MM.1S (cell line): ENCODE measurements around the gene DNAH9.

Experiments
- DNase-seq: peaks from one replicate; pipeline ENCODE4 v3.0.0-alpha.2; 2015
- H2AFZ ChIP-seq: fragments of 300-600 bp; sonication (generic); 2 replicates; pipeline ENCODE4 v1.6.0; 2016; ENCODE audit warnings: antibody characterized with exemption, low read length
- H3F3A ChIP-seq: fragments of 300-600 bp; sonication (generic); 2 replicates; pipeline ENCODE4 v1.6.1; 2016; ENCODE audit warnings: mild to moderate bottlenecking, antibody characterized with exemption, low read length, moderate library complexity, mixed read lengths; ENCODE audit not compliant: insufficient read depth
- H3K27ac ChIP-seq: fragments of 300-600 bp; sonication (generic); 2 replicates; pipeline ENCODE4 v1.5.1; 2016; ENCODE audit warnings: mild to moderate bottlenecking, low read length
- H3K27me3 ChIP-seq: fragments of 300-600 bp; sonication (generic); replicated peaks from 2 replicates; pipeline ENCODE4 v1.6.0; 2016; ENCODE audit warnings: low read length; ENCODE audit not compliant: insufficient read depth
- H3K36me3 ChIP-seq: fragments of 300-600 bp; sonication (generic); replicated peaks from 2 replicates; pipeline ENCODE4 v1.6.1; 2016; ENCODE audit warnings: mild to moderate bottlenecking, low read length, mixed read lengths; ENCODE audit not compliant: insufficient read depth
- H3K4me1 ChIP-seq: fragments of 300-600 bp; sonication (generic); 2 replicates; pipeline ENCODE4 v1.6.1; 2016; ENCODE audit warnings: low read length, mixed read lengths
- H3K4me2 ChIP-seq: fragments of 300-600 bp; sonication (generic); 2 replicates; pipeline ENCODE4 v1.6.0; 2016; ENCODE audit warnings: low read depth, low read length
- H3K4me3 ChIP-seq: fragments of 300-600 bp; sonication (generic); 2 replicates; pipeline ENCODE4 v1.5.1; 2016; ENCODE audit warnings: low read length, mixed read lengths
- H3K79me2 ChIP-seq: fragments of 300-600 bp; sonication (generic); 2 replicates; pipeline ENCODE4 v1.6.1; 2016; ENCODE audit warnings: mixed run types, low read length, mixed read lengths
- H3K9ac ChIP-seq: fragments of 300-600 bp; sonication (generic); 2 replicates; pipeline ENCODE4 v1.6.1; 2016; ENCODE audit warnings: low read length, mixed read lengths
- H3K9me2 ChIP-seq: fragments of 300-600 bp; sonication (generic); replicated peaks from 2 replicates; pipeline ENCODE4 v1.6.1; 2016; ENCODE audit warnings: mild to moderate bottlenecking, low read length, mixed read lengths; ENCODE audit not compliant: insufficient read depth
- H3K9me3 ChIP-seq: fragments of 300-600 bp; sonication (generic); replicated peaks from 2 replicates; pipeline ENCODE4 v1.6.1; 2016; ENCODE audit warnings: mild to moderate bottlenecking, low read length, mixed read lengths; ENCODE audit not compliant: insufficient read depth
- H4K20me1 ChIP-seq: fragments of 300-600 bp; sonication (generic); 2 replicates; pipeline ENCODE4 v1.6.1; 2016; ENCODE audit warnings: mild to moderate bottlenecking, low read length, moderate library complexity, mixed read lengths; ENCODE audit not compliant: insufficient read depth
- CTCF ChIP-seq: fragments of 300-600 bp; sonication (generic); IDR thresholded peaks from 2 replicates; pipeline ENCODE4 v1.5.1; 2016; ENCODE audit warnings: antibody characterized with exemption, low read length, mixed read lengths
- EZH2 ChIP-seq: fragments of 300-600 bp; sonication (generic); optimal IDR thresholded peaks from 2 replicates; pipeline ENCODE3; 2017; ENCODE audit warnings: low read depth, mild to moderate bottlenecking, antibody characterized with exemption, low read length, mixed read lengths
- EZH2phosphoT487 ChIP-seq: fragments of 300-600 bp; sonication (generic); IDR thresholded peaks from 2 replicates; pipeline ENCODE4 v1.6.1; 2018; ENCODE audit warnings: antibody characterized with exemption, low read length

DNAH9 gene

GRCh38 chr17:11768981-11769380 lies 170.7 kb downstream of the DNAH9 start:
- H3K9ac ChIP-seq = no peak overlapping the region
- H3K4me1 ChIP-seq = no peaks in the 10 kb centered on the region
- no peaks in the 10 kb centered on the region for H4K20me1 ChIP-seq
- no peak overlapping the region for H3K27ac ChIP-seq
- no peaks in the 10 kb centered on the region for H3K27me3 ChIP-seq
- no peak overlapping the region for H3K4me2 ChIP-seq
- no peaks in the 10 kb centered on the region for H3F3A ChIP-seq
- H2AFZ ChIP-seq = no peak overlapping the region
- no peaks in the 10 kb centered on the region for H3K9me2 ChIP-seq
- TF ChIP-seq EZH2 = no peak
- TF ChIP-seq CTCF = no peak
- TF ChIP-seq EZH2phosphoT487 = no peak
- no peaks in the 10 kb centered on the region for H3K9me3 ChIP-seq
- H3K4me3 ChIP-seq = no peak overlapping the region
- H3K79me2 ChIP-seq = no peaks in the 10 kb centered on the region
- DNase-seq = no peak
- no peaks in the 10 kb centered on the region for H3K36me3 ChIP-seq

- no peak for TF ChIP-seq EZH2phosphoT487
- no peak for TF ChIP-seq CTCF
- TF ChIP-seq EZH2 = no peak
- Histone ChIP-seq H3K9ac (no peak overlapping the region), H3K4me1 (no peaks in the 10 kb centered on the region), H3F3A (no peaks in the 10 kb centered on the region), H2AFZ (no peak overlapping the region), H3K9me3 (no peaks in the 10 kb centered on the region), H3K4me2 (no peak overlapping the region), H3K9me2 (no peaks in the 10 kb centered on the region), H3K79me2 (no peaks in the 10 kb centered on the region), H3K36me3 (no peaks in the 10 kb centered on the region), H3K27ac (no peak overlapping the region), H4K20me1 (no peaks in the 10 kb centered on the region), H3K27me3 (no peaks in the 10 kb centered on the region), H3K4me3 (no peak overlapping the region)
- DNase-seq = no peak
Observed at GRCh38 chr17:11772031-11772430, 173.8 kb downstream of the DNAH9 start.

- Histone ChIP-seq H3K9me3 (no peaks in the 10 kb centered on the region), H3K27ac (no peak overlapping the region), H3K9ac (no peak overlapping the region), H3K27me3 (no peaks in the 10 kb centered on the region), H3K4me3 (no peak overlapping the region), H3K9me2 (no peaks in the 10 kb centered on the region), H3K79me2 (no peaks in the 10 kb centered on the region), H3K4me1 (no peaks in the 10 kb centered on the region), H3K4me2 (no peak overlapping the region), H3F3A (no peaks in the 10 kb centered on the region), H2AFZ (no peak overlapping the region), H4K20me1 (no peaks in the 10 kb centered on the region), H3K36me3 (no peaks in the 10 kb centered on the region)
- no peak for DNase-seq
- TF ChIP-seq CTCF (no peak), EZH2 (no peak), EZH2phosphoT487 (no peak)
Observed at GRCh38 chr17:11779892-11780291, 181.6 kb downstream of the DNAH9 start.
